Hepatocyte (in vitro differentiated cells): ENCODE measurements around the gene ZNF407.

Experiments used
- CTCF ChIP-seq: fragments of 200-600 bp; sonication (generic); IDR thresholded peaks from 2 replicates; pipeline ENCODE4 v1.5.1; 2016; ENCODE audit warnings: antibody characterized with exemption, mild to moderate bottlenecking; ENCODE audit not compliant: poor library complexity
- EZH2 ChIP-seq: fragments of 200-600 bp; sonication (generic); IDR thresholded peaks from 2 replicates; pipeline ENCODE4 v1.6.1; 2016; ENCODE audit warnings: antibody characterized with exemption, mild to moderate bottlenecking, borderline replicate concordance
- EZH2phosphoT487 ChIP-seq: fragments of 200-600 bp; sonication (generic); IDR thresholded peaks from one replicate; pipeline ENCODE4 v1.6.1; 2018; ENCODE audit warnings: antibody characterized with exemption, mild to moderate bottlenecking, low read depth, moderate library complexity; ENCODE audit not compliant: unreplicated experiment, severe bottlenecking

GRCh38 chr18:74950479-74950878 is 352.8 kb downstream of the ZNF407 start:
- TF ChIP-seq EZH2phosphoT487, result no peak
- no peak for TF ChIP-seq CTCF
- no peak for TF ChIP-seq EZH2
